Mammary epithelial cell (primary cell): ENCODE data around the gene CACNA1D.

Source experiments
- CTCF ChIP-seq, 2 donors: IDR thresholded peaks in 1 of 2; conservative IDR thresholded peaks in 1 of 2; 2 replicates each; pipeline ENCODE4 v1.5.1; 2011 to 2012; ENCODE audit warnings: inconsistent platforms in 2 of 2, low read length in 2 of 2, mild to moderate bottlenecking in 2 of 2, control low read depth in 1 of 2, low read depth in 1 of 2; ENCODE audit not compliant: insufficient read depth in 1 of 2; ENCODE audit errors: extremely low read depth in 1 of 2
- EZH2 ChIP-seq: IDR thresholded peaks from 2 replicates; pipeline ENCODE4 v1.6.1; 2012; ENCODE audit warnings: low read length, inconsistent platforms, borderline replicate concordance

GRCh38 chr3:53509494-53509893 is 15.1 kb downstream of the CACNA1D start:
- TF ChIP-seq CTCF (conservative IDR thresholded peaks at IDR 0.05 in 1 of 2, IDR thresholded peaks at IDR 0.05 in 1 of 2; ENCODE audit: extremely low read depth in 1 of 2, insufficient read depth in 1 of 2, low read depth in 1 of 2, low read length in 2 of 2): no peak
- no peak for TF ChIP-seq EZH2
